Muscle of arm (tissue), 14 donors: ENCODE results near the gene SETDB1. TPM values are rescaled to one million over a fixed set of nuclear protein-coding genes. Genes with fewer than 3 reads are reported as not detected.
"Not testable (repeated sequence)": the region's sequence is repeated elsewhere in the genome, so short reads cannot be mapped to it uniquely, and the experiment has no call there.

Source experiments
- DNase-seq: peaks from one replicate; pipeline ENCODE4 v3.0.0-alpha.2; 2013
- long read RNA-seq, 11 donors: transcript quantifications; one replicate each; lab custom pipeline, GENCODE V29; 2026
- polyA plus RNA-seq, 12 donors: library from polyadenylated mRNA; unstranded; fragments of 120-200 nt; gene quantifications; one replicate each; pipeline ENCODE4 v1.2.1, GENCODE V29; 2013; ENCODE audit not compliant: insufficient read length in 12 of 12

The SETDB1 gene
- polyA plus RNA-seq: 10 to 100 TPM in 11 of 12 donors, not detected in 1; 29.8 to 72.2 (median 39.1) TPM
- long read RNA-seq, donor 1, partial matches to known transcripts: 60 of 62 reads
- long read RNA-seq, donor 1, other reads (novel, unspliced or antisense): 0 of 62 reads
- long read RNA-seq, donor 2, full-length matches to known transcripts: 3 of 3 reads
- long read RNA-seq, donor 2, partial matches to known transcripts: 0 of 3 reads
- long read RNA-seq, donor 2, other reads (novel, unspliced or antisense): 0 of 3 reads
- long read RNA-seq, donor 3, partial matches to known transcripts: 10 of 22 reads
- long read RNA-seq, donor 3, other reads (novel, unspliced or antisense): 9 of 22 reads
- long read RNA-seq, donor 4: 0 reads
- long read RNA-seq, donor 5, partial matches to known transcripts: 0 of 1 reads
- long read RNA-seq, donor 5, other reads (novel, unspliced or antisense): 0 of 1 reads
- long read RNA-seq, donor 6, partial matches to known transcripts: 0 of 1 reads
- long read RNA-seq, donor 6, other reads (novel, unspliced or antisense): 0 of 1 reads
- long read RNA-seq, donor 7, partial matches to known transcripts: 0 of 7 reads
- long read RNA-seq, donor 7, other reads (novel, unspliced or antisense): 6 of 7 reads
- long read RNA-seq, donor 8, partial matches to known transcripts: 0 of 2 reads
- long read RNA-seq, donor 8, other reads (novel, unspliced or antisense): 0 of 2 reads
- long read RNA-seq, donor 9: 0 reads
- long read RNA-seq, donor 10: 0 reads
- long read RNA-seq, donor 11, partial matches to known transcripts: 0 of 2 reads
- long read RNA-seq, donor 11, other reads (novel, unspliced or antisense): 0 of 2 reads

GRCh38 chr1:150926097-150926741 is at the start of gene SETDB1:
Gene SETDB1 (plus strand): TSS chr1:150926363. CDS start chr1:150927715, 1,352 bp downstream.
- DNase-seq: peak; percentile 96

GRCh38 chr1:150878931-150879330 is 47.2 kb upstream of the SETDB1 start:
- DNase-seq: not testable (repeated sequence)

GRCh38 chr1:150881331-150882070 is 44.7 kb upstream of the SETDB1 start:
- no peak for DNase-seq

GRCh38 chr1:150883121-150883520 is 43.0 kb upstream of the SETDB1 start:
- DNase-seq: not testable (repeated sequence)

- no peak for DNase-seq
These were observed 39.1 kb upstream of the SETDB1 start, which contains the start of gene CTXND2 for GRCh38 chr1:150887018-150887417. Gene CTXND2 (plus strand): TSS chr1:150887136. CDS start chr1:150912315, 25,179 bp downstream.

GRCh38 chr1:150888727-150889126 is 37.4 kb upstream of the SETDB1 start:
- no peak for DNase-seq

GRCh38 chr1:150890033-150890416 is 36.1 kb upstream of the SETDB1 start:
- DNase-seq: no peak

- no peak for DNase-seq
These were observed 32.7 kb upstream of the SETDB1 start for GRCh38 chr1:150893336-150893913.

- DNase-seq: no peak
These were observed 30.5 kb upstream of the SETDB1 start for GRCh38 chr1:150895618-150896017.

- DNase-seq: not testable (repeated sequence)
These were observed 26.4 kb upstream of the SETDB1 start for GRCh38 chr1:150899795-150900194.

GRCh38 chr1:150902346-150902745 is 23.8 kb upstream of the SETDB1 start:
- no peak for DNase-seq

GRCh38 chr1:150902751-150903150 is 23.4 kb upstream of the SETDB1 start:
- DNase-seq: no peak

GRCh38 chr1:150905301-150905700 is 20.9 kb upstream of the SETDB1 start:
- no peak for DNase-seq

GRCh38 chr1:150906329-150906728 is 19.8 kb upstream of the SETDB1 start:
- no peak for DNase-seq

GRCh38 chr1:150906813-150907212 is 19.4 kb upstream of the SETDB1 start:
- no peak for DNase-seq

- no peak for DNase-seq
These were observed 16.5 kb upstream of the SETDB1 start for GRCh38 chr1:150909585-150910180.

GRCh38 chr1:150912623-150913022 is 13.5 kb upstream of the SETDB1 start:
- DNase-seq: no peak

- no peak for DNase-seq
These were observed 8.8 kb upstream of the SETDB1 start for GRCh38 chr1:150917387-150917786.

- DNase-seq: peak; percentile 39
These were observed 3.6 kb upstream of the SETDB1 start for GRCh38 chr1:150922519-150922975.

GRCh38 chr1:150925080-150925479 is 1.1 kb upstream of the SETDB1 start:
- DNase-seq: no peak
